NCI-H2196 treated with DMSO at 0.1 percent for 48 hours (cell line): ENCODE measurements around the gene AP2A2.

ENCODE experiments used
- DNase-seq: peaks from one replicate; lab custom pipeline; 2025; ENCODE audit not compliant: unreplicated experiment; lab: John Stamatoyannopoulos, UW

The AP2A2 gene

DNA sequence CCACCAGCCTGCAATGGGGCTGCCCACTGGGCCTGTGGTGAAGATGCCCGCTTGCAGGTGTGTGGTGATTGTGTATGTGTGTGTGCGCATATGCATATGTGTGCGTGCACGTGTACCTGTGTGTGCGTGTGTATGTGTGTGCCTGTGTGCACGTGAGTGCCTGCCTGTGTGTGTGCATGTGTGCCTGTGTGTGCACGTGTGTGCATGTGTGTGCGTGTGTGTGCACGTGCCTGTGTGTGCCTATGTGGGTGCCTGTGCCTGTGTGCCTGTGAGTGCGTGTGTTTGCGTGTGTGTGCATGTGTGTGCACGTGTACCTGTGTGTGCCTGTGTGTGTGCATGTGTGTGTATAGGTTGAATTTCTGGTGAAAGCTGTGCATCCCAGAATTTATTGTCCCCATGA lies 113.3 kb downstream of the AP2A2 start:
- no peak for DNase-seq

DNA sequence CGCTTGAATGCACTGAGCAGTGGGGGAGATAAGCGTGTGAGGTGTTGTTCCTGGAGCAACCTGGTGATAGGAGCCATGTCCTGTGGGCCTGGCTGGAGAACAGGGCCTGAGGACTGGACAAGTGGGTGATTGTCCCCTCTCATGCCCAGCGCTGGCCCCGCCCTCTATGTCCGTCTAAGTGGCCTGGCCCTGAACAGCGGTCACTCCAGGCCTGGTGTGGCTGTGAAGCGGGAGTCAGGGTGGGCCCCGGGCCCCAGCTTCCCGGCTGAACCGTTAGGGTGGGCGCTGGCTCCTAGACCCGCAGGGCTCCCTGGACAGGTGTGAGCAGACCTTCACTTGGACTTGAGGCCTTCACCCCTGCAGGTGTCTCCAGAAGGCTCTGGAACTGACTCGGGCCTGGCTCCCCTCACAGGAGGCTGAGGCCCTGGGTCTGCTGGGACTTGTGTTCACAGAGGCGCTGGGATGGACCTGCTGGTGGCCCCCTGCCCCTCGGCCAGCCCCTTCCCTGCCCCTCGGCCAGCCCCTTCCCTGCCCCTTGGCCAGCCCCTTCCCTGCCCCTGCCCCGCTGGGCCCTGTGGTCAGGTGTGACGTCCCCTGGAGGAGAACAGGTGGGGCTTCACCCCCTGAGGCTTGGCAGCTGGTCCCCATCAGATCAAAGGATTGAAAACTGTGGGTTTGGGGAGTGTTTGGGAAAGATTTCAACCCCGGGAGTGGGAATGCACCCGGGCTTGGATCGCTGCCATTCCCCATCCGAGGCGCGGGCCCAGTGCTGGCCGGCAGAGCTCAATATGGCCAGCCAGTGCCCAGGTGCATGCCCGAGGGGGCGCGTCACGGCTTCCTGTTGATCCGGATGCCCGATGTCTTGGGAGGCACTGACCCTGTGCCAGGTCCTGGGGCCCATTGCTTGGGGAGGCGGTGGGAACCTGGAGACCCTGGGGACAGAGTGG lies 114.1 kb downstream of the AP2A2 start:
- no peak for DNase-seq

DNA sequence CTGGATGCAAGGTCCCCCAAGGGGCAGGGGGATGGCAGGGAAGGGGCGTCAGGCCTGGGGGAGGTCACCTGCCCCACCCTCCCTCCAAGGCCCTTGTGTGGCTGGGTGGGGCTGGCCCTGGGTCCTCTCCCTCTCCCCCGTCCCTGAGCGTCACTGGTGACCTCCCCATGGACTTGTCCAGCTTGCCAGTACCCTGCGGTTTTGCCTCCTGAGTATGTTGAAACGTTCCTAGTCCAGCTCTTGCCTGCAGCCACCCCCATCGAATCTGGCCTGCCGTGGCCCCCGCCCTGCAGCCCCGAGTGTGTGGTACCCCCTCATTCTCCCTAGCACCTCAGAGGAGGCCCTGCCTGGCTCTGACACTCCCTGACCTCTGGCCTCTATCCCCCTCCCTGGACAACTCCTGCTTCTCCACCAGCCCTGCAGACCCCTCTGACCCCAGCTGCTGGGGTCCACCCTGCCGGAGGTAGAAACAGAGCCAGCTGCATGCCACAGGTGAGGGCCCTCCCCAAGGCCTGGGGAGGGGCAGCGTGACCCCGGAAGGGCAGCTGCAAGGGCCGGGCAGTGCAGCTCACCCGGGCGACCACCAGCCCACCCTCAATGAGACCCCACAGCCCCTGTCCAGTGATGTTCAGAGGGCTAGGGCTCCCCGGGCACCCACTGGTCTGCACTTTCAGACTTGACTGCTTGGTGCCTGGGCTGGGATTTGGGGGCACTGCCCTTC lies 114.9 kb downstream of the AP2A2 start:
- DNase-seq = no peak

DNA sequence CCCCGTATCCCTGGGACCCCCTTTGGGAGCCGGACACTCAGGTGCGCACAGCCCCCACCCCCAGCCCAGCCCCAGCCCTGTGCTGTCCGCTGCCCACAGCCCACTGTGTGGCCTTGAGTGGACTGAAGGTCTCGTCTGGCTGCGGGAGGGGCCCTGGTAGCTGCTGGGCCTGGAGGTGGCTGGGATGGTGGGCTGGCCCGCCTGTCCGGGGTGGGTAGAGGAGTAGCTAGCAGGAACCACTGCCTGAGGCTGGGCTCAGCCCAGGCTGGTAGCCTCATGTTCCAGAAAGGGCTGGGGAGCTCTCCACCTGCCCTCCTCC lies 115.4 kb downstream of the AP2A2 start:
- DNase-seq = no peak

DNA sequence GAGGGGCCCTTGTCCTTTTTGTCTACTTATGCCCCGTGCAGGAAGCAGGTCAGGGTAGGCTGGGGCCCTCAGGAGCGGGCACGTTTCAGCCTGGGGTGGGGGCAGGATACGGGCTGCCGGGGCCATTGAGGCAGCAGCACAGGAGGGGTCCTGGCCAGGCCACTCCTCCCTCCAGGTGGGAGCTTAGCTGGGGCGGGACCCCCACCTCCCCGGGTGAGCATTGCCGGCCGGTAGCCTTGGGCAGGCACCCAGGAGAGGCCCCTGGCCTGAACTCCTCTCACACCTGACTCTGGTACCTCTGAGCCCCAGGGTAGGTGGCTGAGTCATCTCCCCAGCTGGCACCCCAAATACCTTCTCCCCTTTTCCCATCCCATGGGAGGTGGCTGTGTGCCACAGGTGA lies 115.8 kb downstream of the AP2A2 start:
- no peak for DNase-seq

DNA sequence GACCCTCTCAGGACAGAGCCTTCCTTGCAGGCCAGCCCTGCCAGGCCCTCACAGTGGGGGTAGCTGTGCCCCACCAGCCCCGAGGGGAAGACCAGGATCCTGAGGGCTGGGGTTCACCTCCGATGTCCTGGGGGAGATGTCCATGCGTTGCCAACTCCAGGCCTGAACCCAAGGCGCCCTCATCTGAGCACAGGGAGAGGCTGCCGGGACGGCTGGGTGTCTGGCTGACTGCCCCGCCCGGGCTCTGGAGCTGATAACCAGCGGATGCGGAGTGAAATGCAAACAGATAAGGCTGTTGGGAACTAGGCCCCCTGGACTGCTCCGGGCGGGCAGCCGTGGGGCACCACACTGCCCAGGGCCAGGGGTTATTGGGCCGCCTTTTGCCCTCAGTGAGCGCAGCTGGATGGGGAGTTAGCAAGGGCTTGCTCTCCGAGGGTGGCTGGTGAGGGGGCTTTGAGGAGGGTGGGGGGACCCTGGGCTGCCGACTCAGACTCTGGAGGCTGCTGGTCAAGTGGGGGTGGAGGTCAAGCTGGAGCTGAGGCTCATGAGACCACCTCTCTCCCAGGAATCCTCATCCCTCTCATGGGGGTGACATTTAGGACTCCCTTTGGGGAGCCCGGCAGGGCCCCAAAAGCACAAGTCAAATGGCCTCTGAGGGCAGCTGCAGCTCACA lies 116.4 kb downstream of the AP2A2 start:
- no peak for DNase-seq

DNA sequence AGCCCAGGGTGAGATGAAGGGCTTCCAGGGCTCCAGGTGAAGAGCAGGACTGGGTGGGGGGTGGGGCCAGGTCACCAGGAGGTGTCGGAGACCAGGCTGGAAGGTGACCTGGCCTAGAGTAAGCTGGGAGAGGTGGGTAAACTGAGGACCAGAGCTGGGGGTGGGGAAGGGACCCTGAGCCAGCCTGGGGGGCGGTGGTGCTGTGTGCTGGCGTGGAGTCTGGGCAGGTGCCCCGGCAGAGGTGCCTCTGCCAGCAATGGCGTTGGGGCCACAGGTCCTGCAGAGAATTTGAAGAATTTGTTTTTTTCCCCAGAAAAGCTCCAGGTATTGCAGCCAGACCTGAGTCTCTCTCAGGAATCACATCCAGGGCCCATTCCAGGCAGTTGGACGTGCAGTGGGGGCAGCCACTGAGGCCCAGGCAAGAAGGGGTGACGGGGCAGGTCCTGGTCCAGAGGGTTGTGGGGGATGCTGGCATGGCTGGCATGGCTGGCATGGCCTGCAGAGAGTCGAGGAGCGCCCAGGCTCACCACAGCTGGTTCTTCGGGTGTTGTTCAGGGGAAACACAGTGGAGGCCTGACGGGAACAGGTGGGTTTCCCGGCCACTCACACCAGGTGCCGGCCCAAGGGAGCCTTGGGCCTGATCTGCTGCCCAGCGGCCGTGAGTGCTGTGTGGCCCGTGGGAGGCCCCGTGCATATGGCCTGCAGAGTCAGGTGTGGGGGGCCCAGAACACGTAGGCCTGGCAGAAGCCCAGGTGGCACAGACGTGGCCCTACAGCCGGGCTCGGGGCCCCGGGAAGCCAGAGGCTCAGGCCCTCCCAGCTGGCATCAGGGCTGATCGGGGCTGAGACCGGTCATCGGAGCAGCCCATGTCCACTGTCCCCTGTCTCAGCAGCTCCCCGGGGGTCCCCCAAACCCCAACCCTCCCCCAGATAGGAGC lies 117.2 kb downstream of the AP2A2 start:
- no peak for DNase-seq

DNA sequence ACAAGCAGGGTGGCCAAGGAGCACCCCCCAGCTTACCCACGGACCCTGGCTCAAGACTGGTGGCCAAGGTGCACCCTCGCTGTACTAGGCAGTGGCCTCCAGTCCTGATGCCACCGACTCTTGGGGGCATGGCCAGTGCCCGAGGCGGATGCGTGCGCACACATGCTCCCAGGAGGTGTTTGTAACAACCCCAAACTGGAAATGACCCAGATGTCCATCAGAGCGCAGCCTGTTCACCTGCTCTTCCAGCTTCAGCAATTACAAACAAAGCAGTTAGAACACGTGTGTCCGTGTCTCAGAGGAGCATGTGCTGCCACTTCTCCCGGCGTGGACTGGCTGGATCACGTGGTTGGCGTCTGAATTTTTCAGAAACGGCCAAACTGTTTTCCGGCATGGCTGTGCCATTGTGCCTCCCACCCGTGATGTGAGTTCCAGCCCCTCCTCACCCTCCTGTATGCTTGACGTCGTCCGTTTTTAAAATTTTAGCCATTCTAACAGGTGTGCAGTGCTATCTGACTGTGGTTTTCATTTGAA lies 118.0 kb downstream of the AP2A2 start:
- DNase-seq = no peak

DNA sequence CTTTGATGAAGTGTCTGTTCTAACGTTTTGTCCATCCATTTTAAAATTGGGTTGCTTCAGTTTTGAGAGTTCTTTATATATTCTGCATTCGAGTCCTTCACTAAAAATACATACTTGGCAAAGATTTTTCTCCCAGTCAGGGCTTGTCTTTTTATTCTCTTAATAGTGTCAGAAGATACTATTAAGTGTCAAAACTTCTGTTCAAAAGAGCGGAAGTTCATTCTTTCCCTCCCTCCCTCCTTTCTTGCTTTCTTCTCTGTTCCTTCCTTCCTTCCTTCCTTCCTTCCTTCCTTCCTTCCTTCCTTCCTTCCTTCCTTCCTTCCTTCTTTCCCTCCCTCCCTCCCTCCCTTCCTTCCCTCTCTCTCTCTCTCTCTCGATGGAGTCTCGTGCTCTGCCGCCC lies 118.5 kb downstream of the AP2A2 start:
- DNase-seq = no peak

DNA sequence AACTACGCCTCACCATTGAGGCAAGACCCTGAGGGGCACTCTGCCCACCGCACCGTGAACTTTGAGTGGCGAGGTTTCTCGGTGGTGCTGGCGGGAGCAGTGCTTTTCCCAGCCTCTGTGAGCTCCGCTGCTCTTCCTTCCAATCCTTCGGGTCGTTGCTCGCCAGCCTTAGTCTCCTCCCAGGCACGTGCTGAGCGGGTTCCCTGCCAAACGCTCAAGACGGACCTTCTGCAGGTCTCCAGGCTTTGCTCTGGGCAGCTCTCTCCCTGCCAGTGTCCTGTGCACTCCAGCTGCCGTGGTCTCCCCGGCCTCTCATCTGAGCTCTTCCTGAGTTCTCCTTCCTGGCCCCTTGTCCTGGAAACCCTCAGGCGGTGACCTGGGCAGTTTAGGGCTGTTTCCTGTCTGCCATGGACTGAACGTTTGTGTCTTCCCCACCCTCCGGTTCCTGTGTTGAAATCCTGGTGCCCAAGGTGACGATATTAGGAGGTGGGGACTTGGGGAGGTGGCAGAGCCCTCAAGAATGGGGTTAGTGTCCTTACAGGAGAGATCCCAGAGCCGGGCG lies 122.0 kb downstream of the AP2A2 start:
- no peak for DNase-seq

DNA sequence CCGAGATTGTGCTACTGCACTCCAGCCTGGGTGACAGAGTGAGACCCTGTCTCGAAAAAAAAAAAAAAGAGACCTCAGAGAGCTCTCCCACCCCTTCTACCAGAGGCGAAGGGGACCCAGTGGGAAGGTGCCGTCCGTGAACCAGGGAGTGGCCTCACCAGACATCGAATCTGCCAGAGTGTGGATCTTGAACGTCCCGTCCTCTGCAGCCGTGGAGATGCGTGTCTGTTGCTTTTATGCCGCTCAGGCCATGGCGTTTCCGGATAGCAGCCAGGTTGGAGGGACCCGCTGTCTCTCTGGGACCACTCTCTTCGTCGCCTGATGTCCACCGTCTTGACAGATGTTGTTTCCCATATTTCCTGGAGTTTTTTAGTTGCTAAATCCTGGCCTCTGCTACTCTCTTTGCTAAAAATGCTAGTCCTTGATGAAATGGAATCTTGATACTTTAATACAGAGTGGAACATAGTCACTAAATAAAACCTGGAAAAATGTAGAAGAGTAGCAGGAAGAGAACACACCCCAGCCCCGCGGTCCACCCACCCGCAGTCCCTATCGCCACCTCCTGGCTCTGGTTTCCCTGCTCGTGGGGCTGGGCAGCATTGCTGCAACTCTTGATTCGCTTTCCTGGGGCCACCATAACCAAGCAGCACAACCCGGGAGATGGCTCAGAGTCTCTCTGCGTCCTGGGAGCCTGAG lies 122.9 kb downstream of the AP2A2 start:
- DNase-seq = no peak

DNA sequence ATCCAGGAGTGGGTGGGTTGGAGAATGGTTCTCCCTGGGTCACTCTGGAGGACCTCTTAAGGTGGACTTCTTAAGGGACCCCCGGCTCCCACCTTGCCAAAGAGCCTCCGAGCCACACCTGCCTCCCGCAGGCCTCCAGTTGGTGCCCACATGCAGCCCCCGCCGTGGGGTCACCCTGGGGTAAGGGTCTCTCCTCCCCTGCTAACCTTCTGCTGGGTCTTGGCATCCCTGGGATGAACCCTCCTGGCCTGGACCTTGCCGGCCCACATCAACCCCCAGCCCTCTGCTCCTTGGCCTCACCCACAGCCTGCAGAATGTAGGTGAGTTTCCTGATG lies 123.4 kb downstream of the AP2A2 start:
- DNase-seq = no peak

DNA sequence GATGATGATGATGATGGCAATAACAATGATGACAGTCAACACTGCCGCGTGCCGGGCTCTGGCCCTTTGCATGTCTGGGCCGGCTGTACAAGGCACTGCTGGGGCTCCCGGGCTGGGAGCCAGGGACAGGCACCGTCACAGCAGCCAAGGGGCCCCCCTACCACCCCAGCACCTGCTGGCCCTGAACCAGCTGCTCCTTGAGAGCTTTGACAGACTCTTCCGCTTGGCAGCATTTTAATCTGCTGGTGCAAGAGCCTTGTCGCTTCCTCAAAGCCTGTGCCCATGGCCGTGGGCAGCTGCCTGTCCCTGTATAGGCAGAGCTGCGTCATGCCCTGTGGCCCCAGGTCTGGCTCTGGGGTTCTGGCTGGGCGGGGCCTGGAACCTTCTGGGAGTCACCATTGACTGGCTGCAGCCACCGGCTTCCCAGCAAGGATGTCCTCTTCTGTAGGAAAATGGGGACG lies 123.8 kb downstream of the AP2A2 start:
- DNase-seq = no peak

DNA sequence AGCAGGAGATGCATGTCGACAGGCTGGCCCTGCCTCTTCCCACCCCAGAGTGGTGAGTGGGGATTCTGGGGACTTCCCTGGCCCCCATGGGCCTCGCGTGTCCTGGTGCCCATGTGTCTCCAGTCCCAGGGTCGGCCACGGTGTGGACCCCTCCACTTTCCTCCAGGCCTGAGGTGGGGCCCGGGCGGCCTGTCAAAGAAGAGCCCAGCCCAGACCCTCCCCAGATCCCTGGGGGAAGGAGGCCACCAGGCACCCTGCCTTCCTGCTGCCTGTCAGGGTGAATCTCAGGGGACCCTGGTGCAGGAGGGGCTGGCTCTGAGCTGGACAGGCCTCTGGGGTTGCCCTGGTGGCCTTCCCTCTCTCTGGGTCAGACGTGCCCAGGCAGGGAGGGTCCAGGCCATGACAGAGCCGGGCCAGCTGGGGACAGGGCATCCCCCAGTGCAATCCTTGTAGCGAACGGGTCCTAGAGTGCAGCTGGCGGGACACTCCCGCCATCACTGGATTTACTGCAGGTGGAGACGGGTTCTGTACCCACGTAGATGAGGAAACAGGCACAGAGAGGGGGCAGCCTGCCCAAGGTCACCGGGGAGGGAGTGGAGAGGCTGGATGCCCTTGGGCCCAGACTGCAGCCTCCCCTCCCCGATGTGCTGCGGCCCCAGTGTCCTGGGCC lies 124.4 kb downstream of the AP2A2 start:
- DNase-seq = no peak

DNA sequence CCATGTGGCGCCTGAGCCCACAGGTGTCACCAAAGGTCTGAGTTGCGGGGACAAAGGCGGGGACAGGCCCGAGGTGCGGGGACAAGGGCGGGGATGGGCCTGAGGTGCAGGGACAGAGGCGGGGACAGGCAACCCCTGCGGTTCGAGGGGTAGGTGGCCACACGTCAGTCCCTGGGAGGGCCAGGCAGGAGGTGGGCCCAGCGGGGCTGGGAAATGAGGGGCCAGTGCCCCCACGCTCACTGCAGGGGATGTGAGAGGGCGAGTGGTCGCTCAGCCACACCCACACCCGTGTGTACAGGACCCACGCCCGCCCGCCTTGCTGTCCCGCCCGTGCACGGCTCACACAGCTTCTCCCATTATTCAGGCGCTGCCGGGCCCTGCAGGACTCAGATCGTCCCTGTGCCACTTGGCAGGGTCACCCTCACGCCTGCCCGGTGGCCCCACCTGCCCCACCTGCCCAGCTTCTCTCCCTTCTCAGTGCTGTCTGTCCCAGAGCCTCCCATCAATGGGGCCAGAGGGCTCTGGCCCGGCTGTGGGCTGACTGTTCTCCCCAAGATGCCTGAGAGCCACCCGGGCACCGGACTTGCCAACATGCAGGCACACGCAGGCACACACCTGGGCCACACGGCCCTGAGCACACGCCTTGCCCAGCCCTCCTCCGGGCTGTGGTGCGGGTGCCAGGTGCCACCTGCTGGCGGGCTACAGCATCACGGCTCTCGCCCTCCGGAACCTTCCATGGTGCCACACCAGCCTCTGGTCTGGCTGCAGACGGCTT lies 125.1 kb downstream of the AP2A2 start:
- peak; percentile 35 for DNase-seq

DNA sequence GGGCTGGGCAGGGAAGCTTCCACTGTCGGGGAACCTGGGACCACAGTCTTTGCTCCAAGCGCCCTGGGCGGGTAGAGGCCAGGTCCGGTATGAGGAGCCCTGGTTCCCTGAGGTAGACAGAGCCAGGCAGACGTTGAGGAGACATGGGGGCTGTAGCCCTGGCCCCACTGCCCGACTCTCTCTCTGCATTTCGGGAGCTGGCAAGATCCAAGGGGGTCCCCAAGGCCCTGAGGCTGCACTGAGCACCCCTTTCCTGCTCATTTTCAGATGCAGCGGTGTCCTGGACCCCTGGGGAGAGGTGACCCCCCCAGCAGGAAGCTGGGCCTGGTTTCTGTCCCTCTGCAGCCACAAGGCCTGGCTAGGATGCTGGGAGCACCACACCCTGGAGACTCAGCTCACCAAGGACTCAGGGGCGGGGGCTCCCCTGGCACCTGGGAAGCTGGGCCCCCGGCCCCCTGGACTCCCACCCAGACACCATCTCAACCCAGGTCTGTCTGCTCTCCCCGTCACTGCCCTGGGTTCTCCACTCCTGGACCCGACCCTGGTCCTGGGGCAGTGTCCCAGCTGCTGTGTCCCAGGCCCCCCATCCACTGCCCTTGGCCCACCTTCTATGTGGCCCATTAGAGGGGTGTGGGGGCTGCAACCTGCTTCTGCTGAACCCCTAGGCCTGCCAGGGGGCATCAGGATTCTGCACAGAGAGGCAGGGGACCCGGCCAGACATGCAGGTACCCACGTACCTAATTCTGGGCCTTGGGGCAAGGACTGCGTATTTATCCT lies 125.9 kb downstream of the AP2A2 start:
- DNase-seq = no peak

DNA sequence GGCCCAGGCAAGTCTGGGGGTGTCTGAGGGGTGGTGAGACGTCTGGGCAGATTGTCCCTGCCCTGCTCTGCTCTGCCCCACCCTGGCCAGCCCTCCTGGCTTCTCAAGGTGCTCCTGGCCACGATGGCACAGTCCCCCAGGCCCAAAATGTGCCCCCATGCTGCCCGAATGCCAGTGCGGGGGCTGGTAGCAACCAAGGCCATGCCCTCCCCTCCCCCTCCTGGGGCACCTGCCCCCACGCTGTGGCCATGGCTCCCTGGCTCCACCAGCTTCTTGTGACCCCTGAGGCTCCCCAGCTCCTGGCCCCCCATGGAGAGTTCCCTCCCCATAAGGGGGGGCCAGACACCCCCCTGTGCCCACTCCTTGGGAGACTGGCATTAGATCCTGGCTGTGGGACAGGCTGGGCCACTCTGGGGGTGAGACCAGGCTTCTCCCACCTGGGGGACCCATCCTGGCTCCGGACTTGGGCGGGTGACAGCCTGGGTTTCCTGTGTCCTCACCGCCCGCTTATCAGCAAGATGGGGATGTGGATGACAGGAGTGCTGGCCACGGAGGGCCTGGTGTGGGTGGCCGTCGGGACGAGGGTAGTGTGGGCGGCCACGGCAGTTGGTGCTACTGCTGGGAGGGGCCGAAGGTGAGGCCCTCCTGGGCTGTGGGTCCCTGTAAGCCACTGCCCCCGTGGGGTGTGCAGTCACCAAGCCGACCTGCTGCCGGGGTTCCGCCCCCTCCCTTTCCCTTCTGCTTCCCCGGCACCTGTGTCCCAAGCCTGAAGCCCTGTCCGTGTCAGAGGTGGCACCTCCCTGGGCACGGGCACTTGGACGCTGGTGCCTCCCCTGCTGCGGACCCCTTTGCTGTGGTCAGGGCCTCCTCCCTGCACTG lies 126.7 kb downstream of the AP2A2 start:
- no peak for DNase-seq
